NCI-H1105 treated with DMSO at 0.1 percent for 48 hours (cell line): Measurements from ENCODE around the gene TRPM2.
"Not testable (repeated sequence)": the region's sequence is repeated elsewhere in the genome, so short reads cannot be mapped to it uniquely, and the experiment has no call there.

Experiments used
- DNase-seq: peaks from one replicate; lab custom pipeline; 2025; lab: John Stamatoyannopoulos, UW

TRPM2 gene

DNA sequence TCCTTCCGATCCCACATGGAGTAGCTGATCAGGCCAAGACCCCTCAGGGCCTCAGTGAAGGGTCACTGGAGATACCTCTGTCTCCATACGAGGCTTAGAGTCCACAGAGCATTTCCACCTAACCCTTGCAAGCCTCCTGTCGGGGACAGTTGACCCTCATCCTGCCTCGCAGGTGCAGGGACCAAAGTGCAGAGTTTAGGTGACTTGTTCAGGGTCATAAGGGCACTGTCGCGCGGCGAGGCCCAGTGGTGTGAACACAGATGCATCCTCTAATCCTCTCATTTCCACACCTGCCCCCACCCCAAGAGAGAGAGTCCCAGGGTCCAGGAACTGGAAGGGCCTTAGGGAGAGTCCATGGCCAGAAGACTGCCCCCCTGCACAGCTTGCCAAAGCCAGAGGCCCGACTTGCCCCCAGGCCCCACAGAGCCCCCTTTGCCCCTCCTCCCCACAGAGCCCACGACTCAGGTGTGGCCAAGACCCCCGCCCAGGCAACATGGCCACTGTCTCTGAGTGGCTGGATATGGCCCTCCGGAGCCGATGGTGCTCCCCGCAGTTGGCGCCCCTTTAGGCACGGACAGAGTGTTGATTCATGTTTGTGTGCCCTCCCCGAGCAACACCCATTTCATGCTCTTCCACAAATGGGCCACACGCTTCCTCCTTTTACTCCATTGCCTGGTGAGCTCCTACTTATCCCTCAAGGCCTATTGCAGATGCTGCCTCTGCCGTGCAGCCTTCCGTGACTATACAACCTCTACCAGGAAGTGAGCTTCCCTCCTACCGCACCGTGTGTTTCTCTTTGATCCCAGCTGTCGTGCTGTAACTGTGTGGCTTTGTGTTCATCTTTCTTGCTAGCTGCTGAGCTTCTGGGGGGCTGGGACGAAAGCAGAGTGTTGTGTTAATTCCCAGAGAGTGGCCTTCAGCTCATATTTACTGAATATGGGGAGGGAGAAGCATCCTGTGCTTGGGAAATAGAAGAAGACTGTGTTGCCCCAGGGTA, 1.7 kb downstream of the TRPM2 start:
- DNase-seq = no peak

DNA sequence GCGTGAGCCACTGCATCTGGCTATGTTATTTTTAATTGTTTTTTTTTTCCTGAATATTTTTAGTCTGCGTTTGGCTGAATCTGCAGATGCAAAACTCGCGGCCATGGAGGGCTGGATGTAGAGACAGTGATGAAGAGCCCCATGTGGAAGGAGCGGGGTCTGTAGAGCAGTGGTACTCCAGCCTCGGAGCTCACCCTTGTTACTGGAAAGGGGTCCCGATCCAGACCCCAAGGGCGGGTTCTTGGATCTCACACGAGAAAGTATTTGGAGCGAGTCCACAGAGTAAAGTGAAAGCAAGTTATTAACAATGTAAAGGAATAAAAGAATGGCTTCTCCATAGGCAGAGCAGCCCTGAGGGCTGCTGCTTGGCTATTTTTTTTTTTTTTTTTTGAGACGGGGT, 2.7 kb downstream of the TRPM2 start:
- DNase-seq = no peak

DNA sequence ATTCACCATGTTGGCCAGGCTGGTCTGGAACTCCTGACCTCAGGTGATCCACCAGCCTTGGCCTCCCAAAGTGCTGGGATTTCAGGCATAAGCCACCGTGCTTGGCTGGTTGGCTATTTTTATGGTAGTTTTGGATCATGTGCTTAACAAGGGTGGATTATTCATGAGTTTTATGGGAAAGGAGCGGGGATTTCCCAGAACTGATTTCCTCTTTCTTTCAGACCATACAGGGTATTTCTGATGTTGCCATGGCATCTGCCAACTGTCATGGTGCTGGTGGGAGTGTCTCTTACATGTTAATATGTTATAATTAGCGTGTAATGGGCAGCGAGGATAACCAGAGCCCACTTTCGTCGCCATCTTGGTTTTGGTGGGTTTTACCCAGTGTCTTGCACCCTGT, 3.2 kb downstream of the TRPM2 start:
- no peak for DNase-seq

DNA sequence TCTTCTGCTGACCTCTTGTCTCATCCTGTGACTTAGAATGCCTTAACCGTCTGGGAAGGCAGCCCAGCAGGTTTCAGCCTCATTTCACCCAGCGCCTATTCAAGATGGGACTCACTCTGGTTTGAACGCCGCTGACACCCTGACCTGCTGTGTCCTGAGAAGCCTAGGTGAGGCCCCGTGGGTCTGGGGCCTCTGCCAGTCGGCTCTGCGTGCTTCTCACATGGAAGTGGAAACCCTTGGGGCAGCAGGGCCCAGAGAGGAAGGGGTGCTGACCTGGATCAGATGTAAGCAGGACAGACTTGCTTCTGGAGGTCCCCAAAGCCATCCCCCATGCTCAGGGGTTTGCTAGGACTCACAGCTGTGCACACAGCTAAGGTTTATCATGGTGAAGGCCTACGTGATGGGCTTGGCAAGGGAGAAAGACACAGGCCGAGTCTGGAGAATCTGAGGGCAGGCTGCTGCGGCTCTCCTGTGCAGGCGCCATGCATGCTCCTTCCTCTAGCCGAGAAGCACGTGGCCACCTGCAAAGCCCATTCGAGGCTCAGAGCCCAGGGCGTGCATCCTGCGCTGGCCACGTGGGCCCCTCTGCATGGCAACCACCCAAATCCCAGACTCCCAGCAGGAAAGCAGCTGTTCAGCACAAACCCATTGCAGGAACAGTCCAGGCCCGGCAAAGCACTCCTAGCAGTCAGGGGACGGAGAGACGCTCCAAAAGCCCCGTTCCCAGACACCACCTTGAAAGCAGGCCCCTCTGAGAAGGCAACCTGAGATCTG, 3.8 kb downstream of the TRPM2 start:
- no peak for DNase-seq

DNA sequence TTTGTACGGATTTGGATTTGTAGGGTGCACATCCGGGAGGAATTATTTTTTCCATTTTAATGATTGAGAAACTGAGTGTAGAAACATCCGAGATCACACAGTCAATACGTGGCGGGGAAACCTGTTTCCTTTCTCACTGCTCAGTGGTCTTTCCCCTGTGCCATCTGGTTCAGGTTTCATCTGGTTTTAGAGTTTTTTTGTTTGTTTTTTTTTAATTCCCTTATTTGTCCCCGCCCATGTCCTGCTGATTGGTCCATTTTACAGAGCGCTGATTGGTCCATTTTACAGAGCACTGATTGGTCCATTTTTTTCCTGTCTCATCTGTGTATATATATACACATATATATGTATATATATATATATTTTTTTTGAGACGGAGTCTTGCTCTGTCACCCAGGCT, 6.0 kb downstream of the TRPM2 start:
- DNase-seq = no peak

DNA sequence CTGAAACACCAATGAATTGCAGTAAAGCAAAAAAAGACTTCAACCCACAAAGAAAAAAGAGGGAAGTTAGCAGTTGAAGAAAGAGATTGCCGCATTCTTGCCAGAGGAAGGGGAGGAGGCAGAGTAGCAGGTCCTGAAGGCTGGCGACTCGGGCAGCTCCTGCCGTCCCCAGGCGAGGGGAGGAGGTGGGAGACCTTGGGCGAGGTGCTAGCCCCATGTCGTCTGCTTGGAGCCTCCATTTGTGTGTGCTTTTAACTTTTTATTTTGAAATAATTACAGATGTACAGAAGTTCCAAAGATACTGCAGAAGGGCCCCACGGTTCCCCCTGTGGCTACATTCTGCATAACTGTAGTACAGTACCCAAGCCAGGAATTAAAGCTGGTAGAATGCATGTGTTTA, 6.7 kb downstream of the TRPM2 start:
- no peak for DNase-seq

DNA sequence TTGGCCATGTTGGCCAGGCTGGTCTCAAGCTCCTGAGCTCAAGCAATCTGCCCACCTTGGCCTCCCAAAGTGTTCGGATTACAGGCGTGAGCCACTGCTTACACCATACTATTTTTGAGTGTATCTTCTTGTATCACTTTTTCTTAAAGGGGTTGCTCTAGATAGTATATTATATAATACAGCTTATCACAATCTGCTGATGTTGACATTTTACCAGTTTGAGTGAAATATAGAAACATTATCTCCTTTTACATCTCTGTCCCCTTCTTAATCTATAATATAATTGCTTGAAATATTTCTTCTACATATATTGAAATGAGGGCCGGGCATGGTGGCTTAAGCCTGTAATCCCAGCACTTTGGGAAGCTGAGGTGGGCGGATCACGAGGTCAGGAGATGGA, 8.5 kb downstream of the TRPM2 start:
- not testable (repeated sequence) for DNase-seq

DNA sequence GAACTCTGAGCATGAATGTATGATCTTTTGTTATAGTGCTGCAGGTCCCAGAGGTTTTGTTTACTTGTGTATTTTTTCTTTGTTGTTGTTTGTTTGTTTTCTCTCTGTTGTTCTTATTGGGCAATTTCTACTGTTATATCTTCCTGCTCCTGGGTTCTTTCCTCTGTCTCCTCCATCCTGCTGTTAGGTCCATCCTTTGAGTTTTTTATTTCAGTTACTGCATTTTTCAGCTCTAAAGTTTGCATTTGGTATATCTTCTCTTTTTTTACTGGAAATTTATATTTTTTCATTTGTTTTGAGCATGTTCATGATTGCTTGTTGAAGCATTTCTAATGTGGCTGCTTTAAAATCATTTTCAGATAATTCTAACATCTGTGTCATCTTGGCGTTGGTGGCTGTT, 9.9 kb downstream of the TRPM2 start:
- no peak for DNase-seq

DNA sequence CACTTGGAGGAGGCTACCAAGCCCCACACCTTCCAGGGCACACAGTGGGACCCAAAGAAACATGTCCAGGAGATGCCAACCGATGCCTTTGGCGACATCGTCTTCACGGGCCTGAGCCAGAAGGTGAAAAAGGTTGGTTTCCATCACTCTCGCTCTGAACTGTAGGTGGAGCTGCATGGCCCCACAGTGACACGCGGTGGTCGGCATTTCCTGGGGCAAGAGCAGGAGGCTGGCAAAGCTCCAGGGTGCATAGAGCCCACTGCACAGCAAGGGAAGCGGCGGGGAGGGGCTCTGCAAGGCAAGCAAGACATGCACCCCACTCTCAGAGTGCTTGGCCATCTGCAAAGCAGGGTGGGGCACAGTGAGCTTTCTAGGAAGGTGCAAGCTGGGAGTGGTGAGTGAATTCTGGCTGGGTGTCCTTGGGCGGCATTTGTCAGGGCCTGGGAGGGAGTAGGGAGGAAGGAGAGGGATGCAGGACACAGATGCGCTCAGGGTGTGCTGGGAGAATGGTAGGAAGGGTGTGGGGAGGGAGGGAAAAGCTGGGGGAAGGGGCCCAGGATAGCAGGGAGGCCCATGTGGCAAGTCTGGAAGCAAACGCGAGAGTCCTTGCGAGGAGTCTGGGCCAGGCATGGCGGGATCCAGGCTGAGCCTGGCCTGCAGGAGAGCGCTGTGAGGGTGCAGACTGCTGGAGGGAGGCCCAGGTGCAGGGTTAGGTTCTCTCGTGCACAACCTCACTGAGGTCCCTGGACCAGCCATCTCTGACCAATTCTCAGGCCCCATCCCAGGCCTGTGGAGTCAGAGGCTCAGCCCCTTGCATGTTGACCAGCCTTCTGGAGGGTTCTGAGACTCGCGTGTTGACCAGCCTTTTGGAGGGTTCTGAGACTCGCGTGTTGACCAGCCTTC, 11.0 kb downstream of the TRPM2 start:
- DNase-seq = no peak

DNA sequence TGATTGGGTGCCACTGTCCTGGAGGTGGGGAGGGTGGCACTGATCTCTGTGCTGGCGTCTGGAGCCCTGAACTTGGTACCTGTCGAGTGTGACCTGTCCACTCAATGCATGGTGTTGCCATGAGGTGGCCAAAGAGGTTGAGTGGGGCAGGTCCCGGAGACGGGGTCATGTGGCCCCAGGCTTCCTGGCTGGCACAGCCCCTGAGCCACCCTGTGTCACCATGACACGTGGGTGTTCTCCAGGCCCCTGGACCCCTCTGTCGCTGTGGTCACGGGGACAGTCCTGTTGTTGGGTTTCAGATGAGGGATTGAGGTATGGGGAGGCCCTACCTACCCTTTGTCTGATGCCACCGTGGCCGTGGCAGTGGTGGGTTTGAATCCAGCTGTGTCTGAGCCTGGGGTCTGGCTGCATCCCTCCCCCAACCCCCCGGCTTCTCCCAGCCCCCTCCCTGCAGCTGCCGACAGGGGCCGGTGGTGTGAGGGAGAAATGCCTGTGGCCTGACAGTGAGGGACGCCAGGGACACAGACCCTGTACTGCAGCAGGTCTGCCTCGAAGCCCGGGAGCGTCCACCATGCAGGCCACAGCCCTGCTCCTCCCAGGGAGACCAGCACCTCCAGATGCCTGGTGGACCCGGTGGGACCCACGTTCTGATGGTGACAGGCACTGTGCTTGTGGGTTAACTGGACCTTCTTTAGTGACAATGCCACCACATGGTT, 12.0 kb downstream of the TRPM2 start:
- no peak for DNase-seq

DNA sequence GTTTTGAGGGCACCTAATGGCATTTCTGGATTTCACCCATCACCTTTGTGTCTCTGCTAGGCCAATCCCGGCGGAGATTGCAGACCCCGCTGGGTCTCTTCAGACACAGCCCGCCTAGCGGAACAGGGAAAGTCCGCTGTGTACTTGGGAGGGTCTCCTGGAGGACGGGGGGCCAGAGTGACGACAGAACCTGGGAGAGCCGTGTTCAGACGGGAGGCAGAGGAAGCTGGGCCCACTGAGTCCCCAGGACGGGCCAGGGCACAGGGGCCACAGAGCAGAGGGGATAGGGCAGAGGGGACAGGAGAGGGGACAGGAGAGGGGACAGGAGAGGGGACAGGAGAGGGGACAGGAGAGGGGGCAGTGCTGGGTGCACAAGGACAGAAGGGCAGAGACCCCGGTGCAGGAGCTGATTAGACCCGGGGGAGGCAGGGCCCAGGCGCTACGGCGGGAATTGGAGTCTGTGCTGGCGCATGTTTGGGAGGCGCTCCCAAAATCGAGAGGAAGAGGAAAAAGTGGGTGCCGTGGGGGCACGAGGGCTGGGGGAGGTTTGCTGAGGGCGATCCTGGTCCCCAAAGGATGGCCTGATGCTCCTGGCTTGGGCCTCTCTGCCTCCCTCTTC, 12.7 kb downstream of the TRPM2 start:
- no peak for DNase-seq

DNA sequence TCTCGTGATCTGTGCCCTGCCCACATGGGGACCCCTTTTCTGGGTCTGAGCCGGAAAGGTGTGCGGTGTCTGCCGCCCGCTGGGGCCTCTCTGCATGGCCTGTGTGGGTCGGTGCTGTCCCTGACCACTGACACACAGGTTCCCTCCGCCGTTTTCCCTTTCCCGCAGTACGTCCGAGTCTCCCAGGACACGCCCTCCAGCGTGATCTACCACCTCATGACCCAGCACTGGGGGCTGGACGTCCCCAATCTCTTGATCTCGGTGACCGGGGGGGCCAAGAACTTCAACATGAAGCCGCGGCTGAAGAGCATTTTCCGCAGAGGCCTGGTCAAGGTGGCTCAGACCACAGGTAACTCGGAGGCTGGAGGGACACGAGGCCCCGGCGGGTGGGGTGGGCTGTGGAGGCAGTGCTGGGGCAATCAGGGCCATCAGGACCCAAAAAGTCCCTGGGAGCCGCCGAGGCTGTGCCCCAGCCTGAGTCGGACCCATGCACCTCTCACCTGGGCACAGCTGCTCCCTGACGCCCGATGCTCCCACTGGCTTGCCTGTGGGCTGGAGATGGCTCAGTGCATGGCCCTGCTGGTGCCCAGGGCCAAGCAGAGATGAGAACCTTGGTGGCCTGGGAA, 13.3 kb downstream of the TRPM2 start:
- DNase-seq = no peak

DNA sequence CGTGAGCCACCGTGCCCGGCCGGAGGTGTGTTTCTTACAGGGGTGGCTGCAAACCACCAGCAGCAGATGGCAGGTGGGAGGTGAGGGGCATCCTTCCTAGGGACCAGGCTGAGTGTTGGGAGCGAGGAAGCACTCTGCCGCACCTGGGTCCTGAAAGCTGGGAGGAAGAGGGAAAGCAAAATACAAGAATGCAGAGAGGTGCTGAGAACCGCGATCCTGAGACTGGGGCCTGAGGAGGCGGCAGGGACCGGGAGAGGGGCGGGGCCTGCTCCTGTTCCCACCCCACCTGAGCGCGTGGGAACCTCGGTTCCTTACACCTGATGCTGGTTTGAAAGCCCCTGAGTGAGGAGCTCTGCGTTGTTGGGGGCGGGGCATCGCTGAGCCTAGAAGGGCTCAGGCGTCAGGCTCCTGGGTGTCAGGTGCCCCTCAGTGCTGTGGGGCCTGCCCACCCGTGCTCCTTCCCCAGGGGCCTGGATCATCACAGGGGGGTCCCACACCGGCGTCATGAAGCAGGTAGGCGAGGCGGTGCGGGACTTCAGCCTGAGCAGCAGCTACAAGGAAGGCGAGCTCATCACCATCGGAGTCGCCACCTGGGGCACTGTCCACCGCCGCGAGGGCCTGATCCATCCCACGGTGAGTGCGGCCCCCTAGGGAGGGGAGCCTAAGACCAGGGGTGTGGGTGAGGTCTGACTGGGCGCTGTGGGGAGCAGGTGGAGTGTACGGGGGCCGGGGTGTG, 15.5 kb downstream of the TRPM2 start:
- no peak for DNase-seq

DNA sequence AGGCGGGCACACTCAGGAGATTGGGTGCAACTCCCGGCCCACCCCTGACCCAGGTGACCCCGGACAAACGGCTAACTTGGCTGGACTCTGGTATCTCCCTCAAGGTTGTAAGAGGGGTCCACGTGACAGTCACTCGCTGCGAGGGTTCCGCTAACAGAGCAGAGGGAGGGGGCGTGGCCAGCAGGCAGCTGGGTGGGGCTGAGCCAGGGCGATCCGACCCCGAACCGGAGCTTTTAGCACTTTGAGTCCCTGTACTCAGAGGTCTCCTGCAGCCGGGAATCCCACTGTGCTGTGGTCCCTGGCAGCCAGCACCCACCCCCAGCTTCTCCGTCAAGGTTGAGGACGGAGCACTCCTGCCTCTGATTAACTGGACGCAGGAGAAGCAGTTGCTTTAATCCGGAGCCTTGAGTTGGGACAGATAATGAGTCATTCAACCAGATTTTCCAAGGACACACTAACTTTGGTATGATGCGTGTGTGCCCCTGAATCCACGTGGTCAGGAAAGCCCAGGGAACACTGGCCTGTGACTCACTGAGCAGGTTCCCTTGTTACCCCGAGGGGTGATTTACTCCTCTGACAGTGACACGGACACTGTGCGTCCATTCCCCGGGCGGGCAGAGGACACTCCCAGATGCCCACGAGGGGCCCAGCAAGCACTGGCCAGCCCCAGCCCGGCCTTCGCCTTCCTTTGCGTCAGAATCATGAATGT, 16.8 kb downstream of the TRPM2 start:
- peak; percentile 64 for DNase-seq

DNA sequence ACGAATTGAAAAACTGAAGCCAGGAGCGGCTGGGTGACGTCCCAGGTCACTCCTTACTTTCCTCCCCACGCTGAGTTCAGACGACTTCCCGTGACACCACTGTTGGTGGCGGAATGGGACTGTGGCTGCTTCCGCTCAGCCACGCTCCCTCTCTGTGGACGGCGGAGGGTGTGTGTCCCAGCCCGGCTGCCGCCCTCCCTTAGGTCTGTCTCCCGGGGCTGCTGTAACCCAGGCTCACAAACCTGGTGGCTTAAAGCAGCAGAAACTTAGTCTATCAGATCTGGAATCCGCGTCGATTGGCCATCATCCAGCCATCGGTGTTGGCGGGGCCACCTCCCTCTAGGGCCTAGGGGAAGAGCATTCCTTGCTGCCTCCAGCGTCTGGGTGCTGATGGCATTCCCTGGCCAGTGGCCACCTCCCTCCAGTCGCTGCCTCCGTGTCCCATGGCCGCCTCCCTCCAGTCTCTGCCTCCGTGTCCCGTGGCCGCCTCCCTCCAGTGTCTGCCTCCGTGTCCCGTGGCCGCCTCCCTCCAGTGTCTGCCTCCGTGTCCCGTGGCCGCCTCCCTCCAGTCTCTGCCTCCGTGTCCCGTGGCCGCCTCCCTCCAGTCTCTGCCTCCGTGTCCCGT, 17.5 kb downstream of the TRPM2 start:
- DNase-seq = no peak

DNA sequence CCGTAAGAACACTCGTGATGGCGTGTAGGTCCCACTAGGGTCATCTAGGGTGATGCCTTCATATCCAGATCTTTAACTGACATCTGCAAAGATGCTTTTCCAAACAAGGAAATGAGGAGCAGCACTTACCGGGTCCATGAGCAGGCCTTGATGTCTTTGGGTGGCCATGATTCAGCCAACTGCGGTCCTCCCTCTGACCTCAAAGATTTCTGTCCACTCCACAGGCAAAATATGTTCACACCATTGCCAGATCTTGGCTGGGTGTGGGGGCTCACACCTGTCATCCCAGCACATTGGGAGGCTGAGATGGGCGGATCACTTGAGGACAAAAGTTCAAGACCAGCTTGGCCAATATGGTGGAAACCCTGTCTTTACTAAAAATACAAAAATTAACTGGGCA, 18.2 kb downstream of the TRPM2 start:
- DNase-seq = no peak

DNA sequence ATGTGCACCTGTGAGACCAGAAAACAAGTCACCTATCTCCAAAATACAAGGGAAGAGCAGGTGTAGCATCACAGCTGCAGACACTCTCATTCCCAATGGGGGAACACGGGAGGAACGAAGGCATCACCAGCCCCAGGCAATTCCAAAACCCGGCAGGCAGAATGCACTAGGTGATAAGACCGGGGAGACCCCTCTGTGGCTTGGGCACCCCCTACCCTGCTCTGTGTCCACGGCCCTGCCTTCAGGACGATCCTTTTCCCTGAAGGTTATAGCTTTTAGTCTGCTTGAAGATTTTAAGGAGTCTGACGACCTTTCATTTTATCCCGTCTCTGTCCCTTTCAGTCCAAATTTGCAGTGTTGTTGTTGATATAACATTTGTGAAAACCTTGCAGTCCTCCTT, 19.2 kb downstream of the TRPM2 start:
- DNase-seq = no peak

DNA sequence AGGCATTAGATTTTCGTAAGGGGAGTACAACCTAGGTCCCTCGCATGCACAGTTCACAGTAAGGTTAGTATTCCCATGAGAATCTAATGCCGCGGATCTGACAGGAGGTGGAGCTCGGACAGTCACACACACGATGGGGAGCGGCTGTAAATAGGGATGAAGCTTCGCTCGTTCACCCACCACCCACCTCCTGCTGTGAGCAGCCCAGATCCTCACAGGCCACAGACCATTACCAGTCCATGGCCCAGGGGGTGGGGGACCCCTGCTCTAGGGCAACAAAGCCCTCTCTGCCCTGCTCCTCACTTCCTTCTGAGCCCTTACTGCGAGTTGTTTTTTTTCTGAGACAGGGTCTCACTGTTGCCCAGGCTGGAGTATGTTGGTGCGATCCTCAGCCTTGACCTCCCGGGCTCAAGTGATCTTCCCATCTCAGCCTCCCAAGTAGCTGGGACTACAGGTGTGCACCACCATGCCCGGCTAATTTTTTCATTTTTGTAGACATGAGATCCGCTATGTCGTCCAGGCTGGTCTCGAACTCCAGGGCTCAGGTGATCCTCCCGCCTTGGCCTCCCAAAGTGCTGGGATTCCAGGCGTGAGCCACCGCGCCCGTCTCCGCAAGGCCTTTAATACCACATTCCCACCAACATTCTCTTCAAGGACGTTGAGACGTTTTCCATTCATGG, 21.3 kb downstream of the TRPM2 start:
- no peak for DNase-seq
